C4-2B (cell line): Measurements from ENCODE around the gene AP3S1.

Experiments used
- ZFX ChIP-seq: fragments of 450-650 bp; IDR thresholded peaks from 2 replicates; pipeline ENCODE4 v1.6.1; 2017
- TF ChIP-seq, protein P1 (sequence below): fragments of 450-650 bp; conservative IDR thresholded peaks from 2 replicates; pipeline ENCODE4 v1.5.1; 2017; ENCODE audit warnings: mild to moderate bottlenecking

- TF ChIP-seq, protein P1, sequence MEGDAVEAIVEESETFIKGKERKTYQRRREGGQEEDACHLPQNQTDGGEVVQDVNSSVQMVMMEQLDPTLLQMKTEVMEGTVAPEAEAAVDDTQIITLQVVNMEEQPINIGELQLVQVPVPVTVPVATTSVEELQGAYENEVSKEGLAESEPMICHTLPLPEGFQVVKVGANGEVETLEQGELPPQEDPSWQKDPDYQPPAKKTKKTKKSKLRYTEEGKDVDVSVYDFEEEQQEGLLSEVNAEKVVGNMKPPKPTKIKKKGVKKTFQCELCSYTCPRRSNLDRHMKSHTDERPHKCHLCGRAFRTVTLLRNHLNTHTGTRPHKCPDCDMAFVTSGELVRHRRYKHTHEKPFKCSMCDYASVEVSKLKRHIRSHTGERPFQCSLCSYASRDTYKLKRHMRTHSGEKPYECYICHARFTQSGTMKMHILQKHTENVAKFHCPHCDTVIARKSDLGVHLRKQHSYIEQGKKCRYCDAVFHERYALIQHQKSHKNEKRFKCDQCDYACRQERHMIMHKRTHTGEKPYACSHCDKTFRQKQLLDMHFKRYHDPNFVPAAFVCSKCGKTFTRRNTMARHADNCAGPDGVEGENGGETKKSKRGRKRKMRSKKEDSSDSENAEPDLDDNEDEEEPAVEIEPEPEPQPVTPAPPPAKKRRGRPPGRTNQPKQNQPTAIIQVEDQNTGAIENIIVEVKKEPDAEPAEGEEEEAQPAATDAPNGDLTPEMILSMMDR: no peak
- no peak for TF ChIP-seq ZFX
These were observed 56.9 kb downstream of the AP3S1 start for GRCh38 chr5:115898656-115899055.
